ENCODE measurements around the gene ADAMTS14.

Gene ADAMTS14

DNA sequence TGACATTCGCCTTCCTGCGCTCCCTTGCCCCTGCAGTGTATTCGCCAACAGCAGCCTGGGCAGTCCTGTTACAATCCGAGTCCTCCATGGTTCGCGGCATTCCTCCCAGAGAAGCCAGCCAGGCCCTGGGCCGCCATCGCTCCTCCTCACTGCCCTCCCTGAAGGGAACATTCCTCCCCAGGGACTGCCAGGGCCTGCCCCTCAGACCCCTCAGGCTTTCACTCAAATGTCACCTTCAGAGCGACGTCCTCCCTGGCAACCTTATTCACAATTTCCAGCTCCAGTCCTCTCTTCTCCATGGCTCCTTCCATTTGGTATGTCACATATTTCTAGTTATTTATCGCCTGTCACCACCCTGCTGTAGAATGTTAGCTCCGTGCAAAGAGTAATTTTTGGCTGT is 17.4 kb downstream of the ADAMTS14 start:
- FAIRE-seq, result no peak
- no peak for DNase-seq (ENCODE audit: insufficient read length, low spot score)
- TF ChIP-seq SPI1 (IDR thresholded peaks at IDR 0.05; ENCODE audit: low read depth, low read length), result no peak
- no peak for TF ChIP-seq TAF1 (IDR thresholded peaks at IDR 0.05; ENCODE audit: low read depth, low read length)
- no peak for TF ChIP-seq POU2F2 (IDR thresholded peaks at IDR 0.05; ENCODE audit: low read depth, low read length)
- TF ChIP-seq POLR2A (IDR thresholded peaks at IDR 0.05; ENCODE audit: low read depth, low read length), result no peak
- no peak for TF ChIP-seq PAX5 (IDR thresholded peaks at IDR 0.05; ENCODE audit: insufficient read depth, low read length, severe bottlenecking)
- TF ChIP-seq POLR2AphosphoS5 (IDR thresholded peaks at IDR 0.05; ENCODE audit: low read depth, low read length), result no peak

DNA sequence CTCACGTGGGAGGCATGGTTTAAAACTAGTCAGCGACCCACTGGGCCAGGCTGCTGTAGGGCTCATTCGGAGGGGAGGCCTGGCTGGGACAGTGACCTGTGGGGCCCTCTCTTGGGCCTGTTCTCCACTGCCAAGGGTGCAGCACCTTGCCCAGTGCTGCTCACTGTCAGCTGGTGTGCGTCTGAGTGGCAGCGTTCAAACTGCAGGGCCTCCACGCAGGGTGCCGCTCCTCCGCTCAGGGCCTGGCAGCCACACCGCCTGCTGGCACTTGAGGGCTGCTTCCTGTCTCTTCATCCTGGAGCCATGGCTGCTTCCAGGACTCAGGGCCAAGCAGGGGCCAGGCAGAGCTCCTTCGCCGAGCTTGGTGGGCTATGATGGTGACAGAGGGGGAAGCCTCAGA is 18.3 kb downstream of the ADAMTS14 start:
- no peak for DNase-seq (ENCODE audit: insufficient read length, low spot score)
- no peak for FAIRE-seq
- TF ChIP-seq POLR2AphosphoS5 (IDR thresholded peaks at IDR 0.05; ENCODE audit: low read depth, low read length), result no peak
- no peak for TF ChIP-seq SPI1 (IDR thresholded peaks at IDR 0.05; ENCODE audit: low read depth, low read length)
- no peak for TF ChIP-seq TAF1 (IDR thresholded peaks at IDR 0.05; ENCODE audit: low read depth, low read length)
- TF ChIP-seq POLR2A (IDR thresholded peaks at IDR 0.05; ENCODE audit: low read depth, low read length), result no peak
- no peak for TF ChIP-seq POU2F2 (IDR thresholded peaks at IDR 0.05; ENCODE audit: low read depth, low read length)
- TF ChIP-seq PAX5 (IDR thresholded peaks at IDR 0.05; ENCODE audit: insufficient read depth, low read length, severe bottlenecking), result no peak

DNA sequence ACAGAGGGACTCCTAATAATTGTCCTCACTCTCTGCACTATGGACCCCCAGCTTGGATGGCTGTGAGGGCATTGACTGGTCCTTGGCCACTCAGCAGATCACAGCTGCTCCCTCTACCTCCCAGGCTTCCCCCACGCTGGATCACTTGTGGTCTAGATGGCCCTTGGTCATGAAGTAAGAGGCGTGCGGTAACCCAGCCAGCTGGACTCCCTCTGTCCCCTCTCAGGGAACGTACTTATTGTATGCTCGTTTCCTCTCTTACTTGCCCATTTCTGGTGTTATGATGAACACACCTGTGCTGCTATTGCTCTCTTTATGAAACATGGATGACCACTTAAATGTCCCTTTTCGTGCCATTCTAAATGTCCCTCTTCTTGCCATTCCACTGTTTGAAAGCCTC is 19.3 kb downstream of the ADAMTS14 start:
- FAIRE-seq, result no peak
- TF ChIP-seq SPI1 (IDR thresholded peaks at IDR 0.05; ENCODE audit: low read depth, low read length) (no peak), TAF1 (IDR thresholded peaks at IDR 0.05; ENCODE audit: low read depth, low read length) (no peak), POLR2A (IDR thresholded peaks at IDR 0.05; ENCODE audit: low read depth, low read length) (no peak), POU2F2 (IDR thresholded peaks at IDR 0.05; ENCODE audit: low read depth, low read length) (no peak), PAX5 (IDR thresholded peaks at IDR 0.05; ENCODE audit: insufficient read depth, low read length, severe bottlenecking) (no peak), POLR2AphosphoS5 (IDR thresholded peaks at IDR 0.05; ENCODE audit: low read depth, low read length) (no peak)
- no peak for DNase-seq (ENCODE audit: insufficient read length, low spot score)

DNA sequence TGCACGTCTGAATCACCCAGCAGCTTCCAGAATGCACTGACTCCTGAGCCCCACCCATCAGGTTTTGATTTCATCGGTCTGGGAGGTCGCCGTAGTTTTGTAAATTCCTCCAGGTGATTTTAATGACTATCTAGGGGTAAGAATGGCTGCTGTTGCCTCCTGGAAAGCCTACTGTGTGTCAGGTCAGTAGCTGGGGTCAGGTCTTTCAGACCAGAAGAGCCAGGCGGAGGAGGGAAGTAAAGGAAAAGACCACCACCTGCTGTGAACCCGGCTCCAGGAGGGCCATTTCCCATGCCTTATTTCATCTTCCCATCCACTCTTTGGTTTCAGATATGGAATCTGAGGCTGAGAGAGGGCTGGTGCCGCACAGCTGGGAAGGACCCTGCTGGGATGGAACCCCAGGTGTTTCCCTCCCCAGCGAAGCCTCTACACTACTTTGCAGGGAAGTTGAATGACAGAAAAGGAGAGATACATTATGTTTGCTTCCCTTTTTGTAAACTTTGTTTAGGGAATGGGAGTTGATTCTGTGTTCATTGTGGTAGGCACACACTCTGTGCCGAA is 19.8 kb downstream of the ADAMTS14 start:
- TF ChIP-seq POLR2AphosphoS5 (IDR thresholded peaks at IDR 0.05; ENCODE audit: low read depth, low read length) (no peak), SPI1 (IDR thresholded peaks at IDR 0.05; ENCODE audit: low read depth, low read length) (no peak), TAF1 (IDR thresholded peaks at IDR 0.05; ENCODE audit: low read depth, low read length) (no peak), POU2F2 (IDR thresholded peaks at IDR 0.05; ENCODE audit: low read depth, low read length) (no peak), POLR2A (IDR thresholded peaks at IDR 0.05; ENCODE audit: low read depth, low read length) (no peak), PAX5 (IDR thresholded peaks at IDR 0.05; ENCODE audit: insufficient read depth, low read length, severe bottlenecking) (no peak)
- DNase-seq (ENCODE audit: insufficient read length, low spot score) (no peak), FAIRE-seq (no peak)

DNA sequence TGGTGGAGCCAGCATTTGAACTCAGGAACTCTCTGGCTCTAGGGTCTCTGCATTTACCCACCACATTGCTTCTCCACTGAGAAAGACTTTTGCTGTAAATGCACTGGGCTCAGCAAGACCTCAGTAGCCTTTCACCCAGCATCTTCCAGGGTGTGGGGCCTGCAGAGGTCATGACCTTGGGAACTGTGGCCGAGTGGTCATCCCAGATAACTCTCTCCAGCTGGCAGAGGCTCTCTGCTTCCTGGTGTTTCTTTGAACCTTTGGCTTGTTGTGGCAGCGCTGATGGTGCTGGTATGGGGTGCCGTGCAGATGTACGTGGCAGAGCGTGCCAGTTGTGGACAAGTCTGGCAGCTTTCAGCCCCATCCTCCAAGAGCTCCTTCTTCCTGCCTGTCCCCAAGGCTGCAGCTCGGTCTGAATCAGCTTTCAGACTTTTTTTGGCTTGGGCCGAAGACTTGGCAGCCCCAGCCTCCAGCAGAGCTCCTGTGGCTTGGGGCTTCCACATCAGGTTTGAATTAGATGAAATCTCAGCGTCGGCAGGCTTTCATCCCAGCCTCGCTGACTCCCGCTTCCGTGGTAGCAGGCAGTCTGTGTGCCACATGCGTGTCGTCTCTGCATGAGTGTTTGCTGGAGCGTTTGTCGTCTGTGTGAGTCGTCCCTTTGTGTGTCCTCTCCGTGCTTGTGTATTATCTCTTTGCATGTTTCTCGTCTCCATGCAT is 21.5 kb downstream of the ADAMTS14 start:
- TF ChIP-seq POU2F2 (IDR thresholded peaks at IDR 0.05; ENCODE audit: low read depth, low read length), result no peak
- no peak for TF ChIP-seq PAX5 (IDR thresholded peaks at IDR 0.05; ENCODE audit: insufficient read depth, low read length, severe bottlenecking)
- no peak for TF ChIP-seq SPI1 (IDR thresholded peaks at IDR 0.05; ENCODE audit: low read depth, low read length)
- TF ChIP-seq POLR2A (IDR thresholded peaks at IDR 0.05; ENCODE audit: low read depth, low read length), result no peak
- no peak for TF ChIP-seq POLR2AphosphoS5 (IDR thresholded peaks at IDR 0.05; ENCODE audit: low read depth, low read length)
- no peak for TF ChIP-seq TAF1 (IDR thresholded peaks at IDR 0.05; ENCODE audit: low read depth, low read length)
- FAIRE-seq (no peak), DNase-seq (ENCODE audit: insufficient read length, low spot score) (no peak)

DNA sequence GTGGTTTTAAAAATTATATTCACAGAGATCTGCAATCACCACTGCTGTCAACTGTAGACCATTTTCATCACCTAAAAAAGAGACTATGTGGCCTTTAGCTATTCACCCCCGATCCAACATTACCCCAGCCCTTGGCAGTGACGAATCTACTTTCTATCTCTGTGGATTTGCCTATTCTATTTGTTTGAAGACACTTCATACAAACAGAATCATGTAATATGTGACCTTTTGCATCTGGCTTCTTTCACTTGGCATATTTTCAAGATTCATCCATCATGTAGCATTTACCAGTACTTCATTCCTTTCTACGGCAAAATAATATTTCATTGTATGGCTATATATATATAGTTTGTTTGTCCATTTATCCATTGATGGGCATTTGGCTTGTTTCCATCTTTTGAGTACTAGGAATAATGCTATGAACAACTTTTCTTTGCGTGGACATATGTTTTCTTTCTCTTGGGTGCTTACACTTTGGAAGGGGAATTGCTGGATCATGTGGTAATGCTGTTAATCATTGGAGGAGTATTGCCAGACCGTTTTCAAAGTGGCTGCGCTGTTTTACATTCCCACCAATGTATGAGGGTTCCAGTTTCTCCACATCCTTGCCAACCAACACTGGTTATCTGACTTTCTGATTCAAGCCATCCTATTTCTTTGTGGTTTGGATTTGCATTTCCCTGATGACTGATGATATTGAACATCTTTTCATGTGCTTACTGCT is 22.3 kb downstream of the ADAMTS14 start:
- no peak for FAIRE-seq
- no peak for TF ChIP-seq TAF1 (IDR thresholded peaks at IDR 0.05; ENCODE audit: low read depth, low read length)
- TF ChIP-seq PAX5 (IDR thresholded peaks at IDR 0.05; ENCODE audit: insufficient read depth, low read length, severe bottlenecking), result no peak
- no peak for TF ChIP-seq POLR2AphosphoS5 (IDR thresholded peaks at IDR 0.05; ENCODE audit: low read depth, low read length)
- no peak for TF ChIP-seq POU2F2 (IDR thresholded peaks at IDR 0.05; ENCODE audit: low read depth, low read length)
- no peak for TF ChIP-seq POLR2A (IDR thresholded peaks at IDR 0.05; ENCODE audit: low read depth, low read length)
- TF ChIP-seq SPI1 (IDR thresholded peaks at IDR 0.05; ENCODE audit: low read depth, low read length), result no peak
- DNase-seq (ENCODE audit: insufficient read length, low spot score), result no peak

DNA sequence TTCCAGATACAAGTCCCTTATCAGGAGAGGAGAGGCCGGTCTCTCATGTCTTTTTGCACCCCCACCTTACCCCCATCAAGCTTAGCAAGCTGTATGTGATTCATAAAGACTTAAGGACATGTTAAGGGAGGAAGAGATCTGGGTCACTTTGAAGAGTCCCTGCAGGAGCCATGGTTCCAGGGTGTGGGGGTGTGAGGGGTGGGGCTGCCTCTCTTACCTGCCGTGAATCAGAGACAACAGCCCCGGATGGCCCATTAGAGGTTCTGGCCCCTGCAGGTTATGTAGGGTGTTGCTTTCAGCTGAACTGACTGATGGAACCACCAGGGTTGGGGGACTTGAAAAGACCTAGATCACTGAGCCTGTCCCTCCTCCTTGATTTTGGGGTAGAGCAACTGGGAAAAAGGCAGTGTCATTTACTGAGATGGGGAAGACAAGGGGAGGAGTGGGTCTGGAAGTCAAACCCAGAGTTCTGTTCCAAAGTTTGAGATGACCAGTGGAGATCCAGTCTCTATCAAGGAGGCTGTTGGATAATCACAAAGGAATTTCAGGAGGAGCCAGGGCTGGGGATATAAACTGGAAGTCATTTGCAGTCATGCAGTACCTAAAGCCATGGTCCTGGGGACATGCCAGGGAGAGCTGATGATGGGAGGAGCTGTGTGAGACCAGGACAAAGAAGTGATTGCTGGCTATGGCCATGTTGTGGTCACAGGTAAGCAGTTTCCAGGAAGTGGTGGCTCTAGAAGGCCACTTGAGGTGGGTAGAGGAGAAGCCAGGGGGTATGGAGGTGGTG is 23.1 kb downstream of the ADAMTS14 start:
- DNase-seq (ENCODE audit: insufficient read length, low spot score) (no peak), FAIRE-seq (no peak)
- TF ChIP-seq PAX5 (IDR thresholded peaks at IDR 0.05; ENCODE audit: insufficient read depth, low read length, severe bottlenecking) (no peak), POLR2A (IDR thresholded peaks at IDR 0.05; ENCODE audit: low read depth, low read length) (no peak)

DNA sequence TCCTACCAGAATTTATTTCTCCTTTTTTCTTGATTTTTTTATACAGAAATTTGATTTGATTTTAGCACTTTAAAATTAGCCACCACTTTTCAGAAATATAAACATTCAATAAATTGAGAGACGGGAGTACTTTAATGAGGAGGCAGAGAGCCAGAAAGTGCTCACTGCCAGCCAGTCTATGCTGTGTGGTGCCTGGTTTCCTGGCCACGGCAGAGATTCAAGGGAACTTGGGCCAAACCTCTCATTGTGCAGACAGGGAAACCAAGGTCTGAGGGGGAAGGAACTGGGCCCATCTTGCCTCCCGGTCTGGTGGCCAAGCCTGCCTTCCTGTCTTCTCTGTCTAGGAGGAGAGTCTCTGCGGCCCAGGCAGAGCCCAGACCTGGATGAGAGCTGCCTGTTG is 25.9 kb downstream of the ADAMTS14 start:
- FAIRE-seq (no peak), DNase-seq (ENCODE audit: insufficient read length, low spot score) (no peak)

More for the DNA sequence above, 25.9 kb downstream of the ADAMTS14 start:
- TF ChIP-seq SPI1 (IDR thresholded peaks at IDR 0.05; ENCODE audit: low read depth, low read length) (no peak), POLR2A (IDR thresholded peaks at IDR 0.05; ENCODE audit: low read depth, low read length) (no peak), POU2F2 (IDR thresholded peaks at IDR 0.05; ENCODE audit: low read depth, low read length) (no peak), POLR2AphosphoS5 (IDR thresholded peaks at IDR 0.05; ENCODE audit: low read depth, low read length) (no peak), TAF1 (IDR thresholded peaks at IDR 0.05; ENCODE audit: low read depth, low read length) (no peak), PAX5 (IDR thresholded peaks at IDR 0.05; ENCODE audit: insufficient read depth, low read length, severe bottlenecking) (no peak)

Data from GM12891 (cell line).